HUES64 (cell line): ENCODE measurements around the gene FAM13A.
A peak's percentile ranks its signal among the peaks of the same experiment; 100 is the strongest.

Source experiments
- H3K27ac ChIP-seq: 2 replicates; pipeline ENCODE4 v1.7.0; 2013; ENCODE audit warnings: low read depth, low read length, inconsistent platforms
- H3K27me3 ChIP-seq: 2 replicates; pipeline ENCODE4 v1.6.1; 2013; ENCODE audit warnings: mild to moderate bottlenecking, low read length; ENCODE audit not compliant: insufficient read depth
- H3K36me3 ChIP-seq: 2 replicates; pipeline ENCODE4 v1.6.1; 2013; ENCODE audit warnings: mild to moderate bottlenecking, low read length; ENCODE audit not compliant: insufficient read depth
- H3K4me1 ChIP-seq: 2 replicates; pipeline ENCODE4 v1.6.1; 2013; ENCODE audit warnings: mild to moderate bottlenecking, low read length, moderate library complexity; ENCODE audit not compliant: insufficient read depth
- H3K4me3 ChIP-seq: 2 replicates; pipeline ENCODE4 v1.5.1; 2013; ENCODE audit warnings: mild to moderate bottlenecking, low read length, moderate library complexity
- H3K9ac ChIP-seq: 2 replicates; pipeline ENCODE4 v1.6.1; 2013; ENCODE audit warnings: mild to moderate bottlenecking, low read depth, low read length
- H3K9me3 ChIP-seq: 2 replicates; pipeline ENCODE4 v1.6.1; 2013; ENCODE audit warnings: low read depth, low read length; ENCODE audit not compliant: insufficient read depth
- WGBS: fragments of 150-250, 120-280 bp; methylation state at CpG from one replicate; pipeline ENCODE4 v1.1.7; 2013; ENCODE audit warnings: missing lambda C conversion rate; 5-methylcytosine and 5-hydroxymethylcytosine counted together

Gene FAM13A

GRCh38 chr4:88820698-88821415 is 236.1 kb downstream of the FAM13A start:
- Histone ChIP-seq H3K27me3 (no peaks in the 10 kb centered on the region), H3K36me3 (no peaks in the 10 kb centered on the region), H3K9me3 (no peaks in the 10 kb centered on the region), H3K27ac (no peak overlapping the region), H3K9ac (no peak overlapping the region), H3K4me3 (peak overlapping the region; percentile 11; the same call in 1 of the 2 replicates), H3K4me1 (peaks cover 39% of the 10 kb centered on the region)
- 86% methylated on average over 10 of the region's 10 CpGs for WGBS

GRCh38 chr4:88819818-88820697 is 236.9 kb downstream of the FAM13A start:
- Histone ChIP-seq H3K27ac (no peak overlapping the region), H3K4me1 (peaks cover 42% of the 10 kb centered on the region), H3K4me3 (no peak overlapping the region), H3K9ac (no peak overlapping the region), H3K27me3 (no peaks in the 10 kb centered on the region), H3K36me3 (no peaks in the 10 kb centered on the region), H3K9me3 (no peaks in the 10 kb centered on the region)
- 77% methylated on average over 4 of the region's 5 CpGs for WGBS

- no peak overlapping the region for H3K27ac ChIP-seq
- WGBS, result 42% methylated on average over 3 of the region's 5 CpGs
Measured at GRCh38 chr4:88818631-88819470, 238.1 kb downstream of the FAM13A start.

DNA sequence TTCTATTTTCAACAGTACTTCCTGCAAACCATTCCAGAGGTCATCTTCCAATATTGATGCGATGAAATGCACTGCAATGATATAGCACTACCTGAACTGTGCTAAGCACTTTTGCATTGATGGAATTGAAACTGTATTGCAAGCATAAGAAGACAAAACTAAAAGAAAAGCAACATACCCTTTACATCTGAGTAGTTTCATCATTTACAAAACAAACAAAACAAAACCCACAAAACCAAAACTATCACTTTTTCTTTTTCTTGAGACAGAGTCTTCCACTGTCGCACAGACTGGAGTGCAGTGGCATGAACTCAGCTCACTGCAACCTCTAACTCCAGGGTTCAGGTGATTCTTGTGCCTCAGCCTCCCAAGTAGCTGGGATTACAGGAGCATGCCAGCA is 239.2 kb downstream of the FAM13A start:
- Histone ChIP-seq H3K4me3 (no peak overlapping the region), H3K36me3 (no peaks in the 10 kb centered on the region), H3K4me1 (peaks cover 29% of the 10 kb centered on the region), H3K9ac (no peak overlapping the region), H3K9me3 (no peaks in the 10 kb centered on the region), H3K27ac (no peak overlapping the region), H3K27me3 (no peaks in the 10 kb centered on the region)
- WGBS, result 98% methylated on average over 2 of the region's 2 CpGs

More at GRCh38 chr4:88818631-88819470, 238.1 kb downstream of the FAM13A start:
- no peaks in the 10 kb centered on the region for H3K27me3 ChIP-seq
- H3K36me3 ChIP-seq, result no peaks in the 10 kb centered on the region
- no peak overlapping the region for H3K4me3 ChIP-seq
- H3K9ac ChIP-seq, result no peak overlapping the region
- H3K4me1 ChIP-seq, result peaks cover 38% of the 10 kb centered on the region
- no peaks in the 10 kb centered on the region for H3K9me3 ChIP-seq

- H3K36me3 ChIP-seq, result no peaks in the 10 kb centered on the region
- H3K27ac ChIP-seq, result no peak overlapping the region
- H3K27me3 ChIP-seq, result no peaks in the 10 kb centered on the region
- no peak overlapping the region for H3K9ac ChIP-seq
- H3K4me3 ChIP-seq, result no peak overlapping the region
- no peaks in the 10 kb centered on the region for H3K9me3 ChIP-seq
- peaks cover 17% of the 10 kb centered on the region for H3K4me1 ChIP-seq
- 79% methylated on average over 2 of the region's 4 CpGs for WGBS
Measured at GRCh38 chr4:88816360-88816759, 240.6 kb downstream of the FAM13A start.

DNA sequence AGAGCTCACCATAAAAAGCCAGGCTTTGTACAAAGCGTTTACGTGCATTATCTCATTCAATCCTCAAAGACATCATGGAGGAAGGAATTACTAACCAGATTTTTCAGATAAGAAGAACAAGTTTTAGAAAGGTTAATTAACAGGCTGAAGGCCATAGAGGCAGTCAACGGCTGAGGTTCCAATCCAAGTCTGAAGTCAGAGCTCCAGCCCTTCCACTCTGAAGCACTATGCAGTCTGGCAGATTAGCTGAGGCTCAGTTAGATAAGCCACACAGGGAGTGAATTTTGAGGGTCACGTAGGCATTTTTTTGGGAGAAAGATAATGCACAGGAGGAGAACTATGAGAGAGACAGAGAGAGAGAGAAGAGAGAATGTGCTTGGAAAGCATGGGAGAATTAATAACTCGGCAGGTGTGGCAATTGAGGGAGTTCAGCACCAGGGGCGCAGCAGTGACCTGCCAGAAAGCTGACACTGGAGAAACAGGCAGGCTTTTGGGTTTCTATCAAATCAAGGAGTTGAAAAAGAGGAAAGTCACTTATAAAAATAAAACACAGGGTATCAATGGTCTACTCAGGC is 242.9 kb downstream of the FAM13A start:
- 80% methylated on average over 4 of the region's 6 CpGs for WGBS
- Histone ChIP-seq H3K4me1 (peaks cover 6% of the 10 kb centered on the region; the same call in 1 of the 2 replicates), H3K9me3 (no peaks in the 10 kb centered on the region), H3K27ac (no peak overlapping the region), H3K4me3 (no peak overlapping the region), H3K27me3 (no peaks in the 10 kb centered on the region), H3K36me3 (no peaks in the 10 kb centered on the region), H3K9ac (no peak overlapping the region)

- no peak overlapping the region for H3K9ac ChIP-seq
- no peak overlapping the region for H3K4me3 ChIP-seq
- H3K27me3 ChIP-seq, result no peaks in the 10 kb centered on the region
- no peaks in the 10 kb centered on the region for H3K36me3 ChIP-seq
- H3K9me3 ChIP-seq, result no peaks in the 10 kb centered on the region
- H3K4me1 ChIP-seq, result peaks cover 6% of the 10 kb centered on the region; the same call in 1 of the 2 replicates
- no peak overlapping the region for H3K27ac ChIP-seq
- 93% methylated on average over 2 of the region's 4 CpGs for WGBS
Measured at GRCh38 chr4:88813013-88813412, 244.0 kb downstream of the FAM13A start.

GRCh38 chr4:88812420-88812819 is 244.6 kb downstream of the FAM13A start:
- WGBS, result 100% methylated on average over 1 of the region's 1 CpG
- Histone ChIP-seq H3K9ac (no peak overlapping the region), H3K4me1 (peaks cover 6% of the 10 kb centered on the region; the same call in 1 of the 2 replicates), H3K4me3 (no peak overlapping the region), H3K36me3 (no peaks in the 10 kb centered on the region), H3K9me3 (no peaks in the 10 kb centered on the region), H3K27me3 (no peaks in the 10 kb centered on the region), H3K27ac (no peak overlapping the region)

DNA sequence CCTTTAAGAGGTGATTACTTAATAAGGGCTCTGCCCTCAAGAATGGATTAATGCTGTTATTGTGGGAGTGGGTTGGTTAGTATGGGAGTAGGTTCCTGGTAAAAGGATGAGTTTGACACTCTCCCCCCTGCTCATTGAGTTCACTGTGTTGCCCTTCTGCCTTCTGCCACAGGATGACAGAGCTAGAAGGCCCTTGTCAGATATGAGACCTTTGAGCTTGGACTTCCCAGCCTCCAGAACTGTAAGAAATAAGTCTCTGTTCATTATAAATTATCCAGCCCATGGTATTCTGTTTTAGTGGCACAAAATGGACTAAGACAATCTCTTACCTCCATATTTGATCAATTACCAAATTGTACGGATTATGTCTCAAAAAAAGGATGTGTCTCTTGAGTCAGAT is 245.1 kb downstream of the FAM13A start:
- H3K27me3 ChIP-seq, result no peaks in the 10 kb centered on the region
- H3K27ac ChIP-seq, result no peak overlapping the region
- no peak overlapping the region for H3K4me3 ChIP-seq
- H3K4me1 ChIP-seq, result peaks cover 6% of the 10 kb centered on the region; the same call in 1 of the 2 replicates
- no peaks in the 10 kb centered on the region for H3K9me3 ChIP-seq
- no peak overlapping the region for H3K9ac ChIP-seq
- no peaks in the 10 kb centered on the region for H3K36me3 ChIP-seq
- 100% methylated on average over 1 of the region's 1 CpG for WGBS

- Histone ChIP-seq H3K27ac (no peak overlapping the region), H3K4me3 (no peak overlapping the region), H3K27me3 (no peaks in the 10 kb centered on the region), H3K9ac (no peak overlapping the region), H3K9me3 (no peaks in the 10 kb centered on the region), H3K4me1 (0 out of 2 replicates have a peak, but pooled peaks cover 3% of the 10 kb centered on the region), H3K36me3 (no peaks in the 10 kb centered on the region)
- 95% methylated on average over 1 of the region's 1 CpG for WGBS
Measured at GRCh38 chr4:88810325-88810724, 246.7 kb downstream of the FAM13A start.
